SKM-1 treated with dmso at 0.1 percent for 144 hours (cell line): ENCODE data around the gene PHAX.
"Not testable (repeated sequence)": the region's sequence is repeated elsewhere in the genome, so short reads cannot be mapped to it uniquely, and the experiment has no call there.

Experiments
- DNase-seq: peaks from one replicate; lab custom pipeline; 2025; ENCODE audit not compliant: unreplicated experiment; lab: John Stamatoyannopoulos, UW

The PHAX gene

DNA sequence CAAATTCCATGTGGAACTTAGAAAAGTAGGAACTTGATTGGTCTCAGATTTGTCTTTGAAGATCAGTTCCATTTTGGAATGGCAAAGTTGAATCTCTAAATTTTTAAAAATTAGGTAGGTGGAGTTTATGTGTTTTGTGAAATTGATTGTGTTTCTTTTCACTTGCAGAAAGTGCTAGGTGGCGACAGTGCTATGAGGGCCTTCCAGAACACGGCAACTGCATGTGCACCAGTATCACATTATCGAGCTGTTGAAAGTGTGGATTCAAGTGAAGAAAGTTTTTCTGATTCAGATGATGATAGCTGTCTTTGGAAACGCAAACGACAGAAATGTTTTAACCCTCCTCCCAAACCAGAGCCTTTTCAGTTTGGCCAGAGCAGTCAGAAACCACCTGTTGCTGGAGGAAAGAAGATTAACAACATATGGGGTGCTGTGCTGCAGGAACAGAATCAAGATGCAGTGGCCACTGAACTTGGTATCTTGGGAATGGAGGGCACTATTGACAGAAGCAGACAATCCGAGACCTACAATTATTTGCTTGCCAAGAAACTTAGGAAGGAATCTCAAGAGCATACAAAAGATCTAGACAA lies 2.8 kb downstream of the PHAX start:
- no peak for DNase-seq

DNA sequence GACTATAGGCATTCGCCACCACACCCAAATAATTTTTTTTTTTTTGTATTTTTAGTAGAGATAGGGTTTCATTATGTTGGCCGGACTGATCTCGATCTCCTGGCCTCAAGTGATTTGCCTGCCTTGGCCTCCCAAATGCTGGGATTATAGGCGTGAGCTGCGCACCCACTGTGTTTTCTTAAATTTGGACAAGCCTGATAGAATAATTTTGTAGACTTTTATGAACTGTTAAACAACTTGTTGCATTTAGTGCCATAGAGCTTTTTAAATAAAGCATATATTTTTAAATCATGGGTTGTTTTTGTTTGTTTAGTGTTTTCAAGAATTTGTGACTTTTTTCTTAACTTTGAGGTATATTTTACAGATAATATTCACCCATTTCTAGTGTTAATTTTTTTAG lies 4.8 kb downstream of the PHAX start:
- DNase-seq: no peak

GRCh38 chr5:126610160-126610559 lies 9.4 kb downstream of the PHAX start:
- DNase-seq: no peak

DNA sequence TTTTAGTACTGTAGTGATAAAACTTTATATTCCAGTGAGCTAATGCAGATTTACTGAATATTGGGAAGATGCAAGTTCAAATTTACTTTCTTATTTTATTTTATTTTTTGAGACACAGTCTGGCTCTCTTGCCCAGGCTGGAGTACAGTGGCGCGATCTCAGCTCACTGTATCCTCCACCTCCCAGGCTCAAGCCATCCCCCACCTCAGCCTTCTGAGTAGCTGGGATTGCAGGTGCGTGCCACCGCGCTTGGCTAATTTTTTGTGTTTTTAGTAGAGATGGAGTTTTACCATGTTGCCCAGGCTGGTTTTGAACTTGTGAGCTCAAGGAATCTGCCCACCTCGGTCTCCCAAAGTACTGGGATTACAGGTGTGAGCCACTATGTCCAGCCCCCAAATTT lies 9.9 kb downstream of the PHAX start:
- DNase-seq: no peak

- no peak for DNase-seq
Observed at GRCh38 chr5:126613941-126614592, 13.3 kb downstream of the PHAX start.

GRCh38 chr5:126615286-126615685 lies 14.5 kb downstream of the PHAX start:
- no peak for DNase-seq

GRCh38 chr5:126617603-126618002 lies 16.9 kb downstream of the PHAX start:
- DNase-seq: not testable (repeated sequence)

DNA sequence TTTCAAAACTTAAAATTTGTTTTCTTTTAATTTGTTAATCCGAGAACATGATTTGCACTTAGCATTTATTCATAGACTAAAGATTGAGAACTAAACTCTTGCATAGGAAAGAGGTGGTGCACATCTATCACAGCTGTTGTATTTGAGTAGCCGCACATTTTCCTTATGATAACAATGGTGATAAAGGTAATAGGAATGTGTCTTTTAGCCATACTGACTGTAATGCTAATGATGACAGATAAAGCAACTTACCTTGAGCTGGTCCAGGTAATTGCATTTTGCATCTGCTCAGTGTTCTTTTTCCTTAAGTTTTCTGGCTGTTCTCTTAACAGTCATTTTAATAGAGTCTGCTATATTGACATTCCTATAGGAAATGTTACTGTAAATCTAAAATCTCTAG lies 19.0 kb downstream of the PHAX start:
- DNase-seq: no peak

DNA sequence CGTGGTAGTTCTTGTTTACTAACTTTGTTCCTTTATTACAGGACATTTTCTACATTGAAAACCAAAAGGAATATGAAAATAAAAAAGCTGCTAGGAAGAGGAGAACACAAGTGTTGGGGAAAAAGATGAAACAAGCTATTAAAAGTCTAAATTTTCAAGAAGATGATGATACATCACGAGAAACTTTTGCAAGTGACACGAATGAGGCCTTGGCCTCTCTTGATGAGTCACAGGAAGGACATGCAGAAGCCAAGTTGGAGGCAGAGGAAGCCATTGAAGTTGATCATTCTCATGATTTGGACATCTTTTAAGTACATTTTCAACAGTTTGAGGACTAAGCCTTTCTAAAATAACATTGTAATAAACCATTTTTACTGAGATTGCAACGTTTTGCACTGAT lies 23.8 kb downstream of the PHAX start:
- DNase-seq: no peak

GRCh38 chr5:126628102-126628501 lies 27.4 kb downstream of the PHAX start:
- DNase-seq: no peak

DNA sequence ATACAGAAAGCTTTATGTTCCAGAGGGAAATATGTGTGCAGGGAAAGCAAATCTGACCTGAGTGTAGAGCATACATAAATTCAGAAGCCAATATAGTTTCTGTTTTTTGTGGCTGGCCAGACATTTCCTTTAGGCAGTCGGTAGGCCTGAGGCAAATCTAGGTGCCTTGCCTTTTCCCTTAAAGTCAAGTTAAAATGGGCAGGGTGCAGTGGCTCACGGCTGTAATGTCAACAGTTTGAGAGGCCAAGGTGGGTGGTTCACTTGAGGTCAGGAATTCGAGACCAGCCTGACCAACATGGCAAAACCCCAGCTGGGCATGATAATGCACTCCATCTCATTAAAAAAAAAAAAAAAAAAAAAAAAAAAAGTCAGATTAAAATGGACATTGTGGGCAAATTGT lies 31.2 kb downstream of the PHAX start:
- no peak for DNase-seq

DNA sequence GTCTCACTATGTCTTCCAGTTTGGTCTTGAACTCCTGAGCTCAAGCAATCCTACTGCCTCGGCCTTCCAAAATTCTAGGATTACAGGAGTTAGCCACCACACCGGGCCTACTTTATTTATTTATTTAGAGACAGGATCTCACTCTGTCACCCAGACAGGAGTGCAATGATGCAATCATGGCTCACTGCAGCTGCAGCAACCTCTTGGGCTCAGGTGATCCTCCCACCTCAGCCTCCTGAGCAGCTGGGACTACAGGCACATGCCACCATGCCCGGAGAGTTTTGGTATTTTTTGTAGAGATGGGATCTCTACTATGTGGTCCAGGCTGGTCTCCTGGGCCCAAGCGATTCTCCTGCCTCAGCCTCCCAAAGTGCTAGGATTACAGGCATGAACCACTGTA lies 32.8 kb downstream of the PHAX start:
- DNase-seq: no peak

DNA sequence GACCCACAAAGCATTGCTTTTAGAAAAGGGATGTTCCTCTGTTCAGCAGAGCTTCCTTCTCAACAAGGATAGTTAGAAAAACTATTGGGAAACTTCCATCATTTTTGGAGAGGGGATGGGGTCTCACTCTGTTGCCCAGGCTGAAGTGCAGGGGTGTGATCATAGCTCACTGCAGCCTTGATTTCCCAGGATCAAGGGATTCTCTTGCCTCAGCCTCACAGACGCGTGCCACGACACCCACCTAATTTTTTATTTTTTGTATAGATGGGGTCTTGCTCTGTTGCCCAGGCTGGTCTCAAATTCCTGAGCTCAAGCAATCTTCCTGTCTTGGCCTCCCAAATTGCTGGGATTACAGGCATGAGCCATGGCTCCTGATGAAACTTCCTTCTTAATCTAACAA lies 34.8 kb downstream of the PHAX start:
- no peak for DNase-seq

GRCh38 chr5:126636956-126637355 lies 36.2 kb downstream of the PHAX start:
- no peak for DNase-seq

DNA sequence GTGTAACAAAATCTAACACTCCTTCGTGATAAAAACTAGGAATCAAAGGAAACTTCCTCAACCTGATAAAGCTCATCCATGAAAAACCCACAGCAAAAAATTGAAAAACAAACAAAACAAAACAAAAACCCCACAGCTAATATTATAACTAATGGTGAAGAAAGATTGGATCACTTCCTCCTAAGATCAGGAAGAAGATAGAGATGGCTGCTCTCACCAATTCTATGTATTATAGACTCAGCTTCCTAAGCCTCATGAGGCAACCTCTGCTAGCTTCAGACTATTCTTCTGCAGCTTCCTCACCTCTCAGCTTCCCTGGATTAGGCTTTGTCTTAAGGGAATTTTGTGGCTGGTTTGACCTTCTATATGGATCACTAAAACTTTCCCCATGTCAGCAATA lies 40.1 kb downstream of the PHAX start:
- no peak for DNase-seq

DNA sequence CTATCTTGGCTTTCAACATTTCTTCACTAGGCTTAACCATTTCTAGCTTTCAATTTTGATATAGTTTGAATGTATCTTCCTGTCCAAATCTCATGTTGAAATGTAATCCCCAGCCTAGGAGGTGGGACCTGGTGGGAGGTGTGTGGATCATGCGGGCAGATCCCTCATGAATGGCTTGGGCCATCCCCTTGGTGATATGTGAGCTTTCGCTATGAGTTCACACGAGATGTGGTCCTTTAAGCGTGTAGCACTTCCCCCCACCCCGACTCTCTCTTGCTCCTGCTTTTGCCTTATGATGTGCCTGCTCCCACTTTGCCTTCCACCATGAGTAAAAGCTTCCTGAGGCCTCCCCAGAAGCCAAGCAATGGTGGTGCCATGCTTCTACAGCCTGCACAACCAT lies 40.6 kb downstream of the PHAX start:
- no peak for DNase-seq

GRCh38 chr5:126645132-126645531 lies 44.4 kb downstream of the PHAX start:
- DNase-seq: no peak

GRCh38 chr5:126647071-126647470 lies 46.3 kb downstream of the PHAX start:
- DNase-seq: no peak

GRCh38 chr5:126648471-126648870 lies 47.7 kb downstream of the PHAX start:
- DNase-seq: no peak

- DNase-seq: not testable (repeated sequence)
Observed at GRCh38 chr5:126649057-126649456, 48.3 kb downstream of the PHAX start.

GRCh38 chr5:126649709-126650108 lies 49.0 kb downstream of the PHAX start:
- DNase-seq: not testable (repeated sequence)

DNA sequence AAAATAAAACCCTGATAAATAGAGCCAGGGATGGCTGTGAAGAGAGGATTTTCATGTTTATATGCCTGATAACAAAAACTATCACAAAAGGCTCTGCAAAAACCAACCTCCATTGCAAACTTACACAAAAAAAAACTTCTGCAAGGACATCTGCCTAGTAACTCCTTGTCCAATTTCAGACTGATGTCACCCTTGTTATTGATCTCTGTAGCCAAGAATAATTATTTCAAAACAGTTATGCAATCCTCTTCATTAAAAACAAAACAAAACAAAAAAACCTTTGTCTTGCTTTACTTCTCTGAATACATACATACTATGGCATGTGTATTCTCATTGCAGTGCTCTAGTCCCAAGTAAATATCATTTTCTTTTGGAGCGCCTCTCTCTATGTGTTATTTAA lies 49.7 kb downstream of the PHAX start:
- no peak for DNase-seq

DNA sequence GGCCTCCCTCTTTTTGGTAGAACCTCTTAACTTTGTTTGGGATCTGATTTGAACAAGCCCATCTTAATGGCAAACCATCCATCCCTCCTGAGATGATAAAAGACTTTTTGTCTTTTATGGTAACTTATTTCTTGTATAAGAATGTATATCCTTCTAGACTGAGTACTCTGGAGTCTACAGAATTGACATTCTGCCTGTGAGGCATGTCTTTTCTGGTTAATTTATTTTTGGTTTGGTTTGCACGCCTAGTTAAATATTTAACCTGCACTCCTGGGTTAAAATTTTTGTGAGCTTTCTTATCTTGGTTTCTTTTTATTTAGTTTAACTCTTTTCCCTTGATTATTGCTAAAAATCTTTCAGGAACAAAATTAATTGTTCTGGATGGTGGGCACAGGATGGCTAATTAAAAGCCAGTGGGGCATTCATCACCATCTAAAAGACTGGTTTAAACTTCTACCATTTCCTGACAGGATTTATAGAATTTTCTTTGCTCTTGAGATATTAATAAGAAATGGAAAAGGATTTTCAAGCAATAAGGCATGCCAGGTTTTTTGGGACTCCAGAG lies 50.3 kb downstream of the PHAX start:
- DNase-seq: no peak
